Dedifferentiated amniotic fluid mesenchymal stem cell (primary cell): ENCODE measurements around the gene TMEM123.

Experiments used
- DNase-seq: peaks from one replicate; pipeline ENCODE4 v3.0.0-alpha.2; 2016; ENCODE audit errors: extremely low spot score

TMEM123 gene

DNA sequence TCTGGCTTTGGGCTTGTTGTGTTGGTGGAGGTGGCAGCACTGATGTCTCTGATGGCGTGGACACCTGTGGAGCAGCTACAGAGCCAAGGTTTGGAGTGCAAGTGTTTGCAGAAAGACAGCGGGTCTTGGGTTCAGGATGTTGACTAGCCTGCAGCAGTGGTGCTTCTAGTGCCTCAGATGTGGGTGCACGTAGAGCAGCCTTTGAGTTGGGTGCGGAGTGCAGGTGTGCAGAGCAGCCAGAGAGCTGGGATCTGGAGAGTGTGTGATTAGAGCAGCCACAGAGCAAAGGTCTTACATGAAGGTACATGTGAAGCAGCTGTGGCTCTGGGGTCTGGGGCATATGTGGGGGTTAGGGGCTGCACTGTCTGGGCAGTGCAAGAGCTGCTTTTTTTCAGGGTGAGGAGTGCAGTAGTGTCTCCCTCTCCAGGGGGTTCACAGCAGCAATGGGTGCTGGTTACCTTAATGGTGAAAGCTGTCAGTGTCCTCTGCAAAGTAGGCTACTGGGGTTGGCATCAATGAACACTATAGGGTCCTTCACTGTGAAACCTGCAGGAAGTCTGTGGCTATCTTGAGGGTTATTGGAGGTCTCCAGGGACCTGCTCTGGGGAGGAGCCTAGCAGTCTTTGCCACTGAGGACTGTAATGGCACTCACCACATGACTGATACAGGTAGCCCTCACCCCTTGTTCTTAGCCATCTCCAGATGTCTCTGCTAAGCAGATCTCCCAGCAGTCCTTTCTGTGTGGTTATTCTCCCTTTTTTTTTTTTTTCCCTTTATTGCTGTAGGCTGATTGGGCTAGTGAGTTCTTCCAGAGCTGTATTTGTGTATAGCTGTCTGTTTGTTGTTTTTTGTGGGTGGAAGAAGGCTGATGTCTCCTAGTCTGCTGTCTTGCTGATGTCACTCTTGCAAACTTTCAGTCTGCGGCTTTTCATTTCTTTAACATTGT, 91.2 kb downstream of the TMEM123 start:
- no peak for DNase-seq

DNA sequence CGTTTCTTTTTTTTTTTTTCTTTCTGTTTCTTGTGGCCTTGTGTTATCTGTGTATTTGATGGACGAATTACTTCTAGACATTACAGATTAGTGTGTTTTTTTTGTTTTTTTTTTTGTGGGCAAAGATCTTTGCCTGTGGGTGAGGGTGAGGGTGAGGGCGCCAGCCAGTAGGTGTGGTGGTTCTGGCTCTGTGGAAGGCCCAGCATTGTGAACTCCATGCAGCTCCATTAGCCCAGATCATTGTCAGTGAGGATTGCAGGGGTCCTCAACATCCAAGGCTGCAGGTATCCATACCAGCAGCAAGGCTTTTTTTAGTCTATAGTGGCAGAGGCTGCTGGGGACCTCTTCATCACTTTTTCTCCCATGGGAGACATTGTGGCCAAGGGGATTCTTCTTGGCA, 91.9 kb downstream of the TMEM123 start:
- no peak for DNase-seq

DNA sequence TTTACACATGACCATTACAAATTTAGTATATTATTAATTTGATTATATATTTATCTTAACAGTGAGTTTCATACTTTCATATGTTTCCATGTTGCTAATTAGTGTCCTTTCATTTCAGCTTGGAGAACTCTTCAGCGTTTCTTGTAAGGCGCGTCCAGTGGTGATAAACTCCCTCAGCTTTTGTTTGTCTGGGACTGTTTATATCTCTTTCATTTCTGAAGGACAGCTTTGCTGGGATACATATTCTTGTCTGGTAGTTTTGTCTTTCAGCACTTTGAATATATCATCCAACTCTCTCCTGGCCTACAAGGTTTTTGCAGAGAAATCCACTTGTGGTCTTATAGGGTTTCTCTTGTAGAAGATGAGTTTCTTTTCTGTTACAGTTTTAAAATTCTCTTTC, 93.2 kb downstream of the TMEM123 start:
- no peak for DNase-seq

DNA sequence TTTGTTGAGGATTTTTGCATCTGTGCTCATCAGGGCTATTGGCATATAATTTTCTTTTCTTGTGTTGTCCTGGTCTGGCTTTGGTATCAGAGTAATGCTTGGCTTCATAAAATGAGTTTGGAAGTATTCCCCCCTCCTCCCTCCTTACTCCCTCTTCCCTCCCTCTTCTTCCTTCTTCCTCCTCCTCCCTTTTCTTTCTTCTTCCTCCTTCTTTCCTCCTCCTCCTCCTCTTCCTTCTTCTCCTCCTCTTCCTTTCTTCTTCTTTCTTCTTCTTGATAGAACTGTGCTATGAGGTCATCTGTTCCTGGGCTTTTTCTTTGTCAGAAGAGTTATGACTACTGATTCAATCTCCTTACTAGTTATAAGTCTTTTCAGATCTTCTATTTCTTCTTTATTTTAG, 95.4 kb downstream of the TMEM123 start:
- DNase-seq, result no peak

DNA sequence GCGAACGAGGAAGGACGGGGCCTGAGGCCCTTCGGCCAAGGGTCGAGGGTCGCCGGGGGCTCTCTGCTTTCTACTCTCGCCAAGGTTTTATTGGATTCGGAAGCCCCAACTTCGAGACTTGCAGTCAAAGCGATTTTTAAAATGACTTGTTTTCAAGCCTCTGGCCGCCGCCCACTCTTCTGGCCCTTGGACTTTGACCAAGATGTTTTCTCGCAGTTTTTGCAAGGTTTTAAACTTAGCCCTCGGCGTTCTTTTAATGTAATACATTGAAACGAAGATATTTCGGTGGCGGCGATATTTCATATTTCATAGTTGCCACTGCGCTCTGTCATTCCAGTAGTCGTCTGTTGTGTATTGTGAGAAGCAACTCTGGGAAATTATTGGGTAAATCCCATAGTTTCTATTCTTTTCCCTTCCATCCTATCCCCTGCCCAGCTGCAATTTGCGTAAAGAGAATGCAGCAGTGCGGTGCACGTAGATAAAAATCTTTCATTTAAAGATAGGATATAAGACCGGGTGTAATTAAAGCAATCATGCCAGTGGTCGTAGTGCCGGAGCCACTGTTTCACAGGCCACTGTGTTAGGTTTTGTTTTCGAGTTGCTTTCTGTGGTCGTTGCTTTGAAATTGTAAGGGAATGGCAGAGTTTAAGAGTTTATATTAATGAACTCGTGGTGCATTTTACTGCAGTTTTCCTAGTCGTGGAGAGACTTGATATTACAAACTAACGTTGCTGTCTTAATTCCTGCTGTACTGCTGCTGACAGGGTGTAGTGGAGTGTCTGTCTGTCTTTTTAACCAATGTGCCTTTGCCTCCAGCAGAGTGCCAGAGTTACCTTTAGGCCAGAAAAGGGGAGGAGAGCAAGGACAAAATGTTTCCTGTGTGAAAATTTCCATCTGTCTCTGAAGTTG, 104.8 kb downstream of the TMEM123 start:
- DNase-seq, result peak; percentile 45

DNA sequence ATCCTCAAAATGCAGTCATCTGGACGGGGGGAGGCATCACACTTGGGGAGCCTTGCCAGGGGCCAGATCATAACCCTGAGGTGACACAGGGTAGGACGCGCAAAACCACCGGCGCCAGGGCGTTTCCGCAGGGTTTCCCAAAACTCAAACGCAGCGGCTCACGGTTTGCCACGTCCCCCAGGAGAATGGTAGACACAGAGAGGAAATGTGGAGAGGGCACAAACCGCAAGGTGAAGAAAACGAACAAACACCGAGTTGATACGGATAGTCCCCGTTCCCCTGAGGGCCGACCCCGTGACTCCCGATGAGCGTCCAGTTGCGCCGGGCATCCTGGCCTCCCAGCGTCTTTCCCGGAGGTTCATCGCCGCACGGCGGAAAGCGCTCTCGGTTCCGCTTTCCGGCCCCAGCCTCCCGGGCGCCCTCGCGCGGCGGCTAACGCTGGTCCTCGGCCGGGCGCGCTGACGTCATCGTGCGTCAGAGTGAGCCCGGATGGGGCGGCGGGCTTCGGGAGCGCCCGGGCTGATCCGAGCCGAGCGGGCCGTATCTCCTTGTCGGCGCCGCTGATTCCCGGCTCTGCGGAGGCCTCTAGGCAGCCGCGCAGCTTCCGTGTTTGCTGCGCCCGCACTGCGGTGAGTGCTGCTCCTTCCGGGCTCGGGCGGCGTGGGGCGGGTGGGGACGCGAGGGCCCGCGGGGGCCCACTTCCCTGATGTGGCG, 105.7 kb downstream of the TMEM123 start, which contains the start of gene BIRC2:
Gene BIRC2, plus strand, starts transcription at position 467 of the 714 bp plus-strand sequence. CDS start 2,641 bp downstream, outside the sequence.
- DNase-seq, result peak; percentile 86

DNA sequence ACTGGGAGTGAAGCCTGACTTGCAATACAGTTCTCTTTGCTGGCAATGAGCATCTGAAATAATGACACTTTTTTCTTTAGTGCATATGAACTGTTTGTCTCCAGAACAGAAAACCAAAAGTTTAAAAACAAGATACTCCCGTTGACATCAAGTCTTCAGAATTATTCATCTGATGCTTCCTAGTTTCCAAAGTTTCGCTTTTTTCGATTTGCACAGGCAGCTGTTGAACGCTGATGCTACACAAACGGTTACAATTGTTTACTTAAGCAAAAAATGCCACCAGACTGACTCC, 106.2 kb downstream of the TMEM123 start:
- DNase-seq, result peak; percentile 34
